Kidney (tissue), 14 donors: Measurements from ENCODE around the gene KRT2. TPM values are rescaled to one million over a fixed set of nuclear protein-coding genes. Genes with fewer than 3 reads are reported as not detected.

Experiments
- DNase-seq, 5 donors: peaks; one replicate each; pipeline ENCODE4 v3.0.0-alpha.2; 2013 to 2020
- FAIRE-seq: peaks from 2 replicates; lab custom pipeline; 2012; peaks lifted over from hg19 to GRCh38; lab: Jason Lieb, UNC
- H3K27ac ChIP-seq, 2 donors: one replicate each; pipeline ENCODE4 v1.7.0; 2013; ENCODE audit warnings: low read depth in 2 of 2, low read length in 2 of 2, inconsistent platforms in 1 of 2
- H3K27me3 ChIP-seq: one replicate; pipeline ENCODE4 v1.7.1; 2013; ENCODE audit warnings: low read length, inconsistent platforms; ENCODE audit not compliant: control insufficient read depth, insufficient read depth
- H3K36me3 ChIP-seq, 3 donors: one replicate each; pipeline versions ENCODE4 v1.7.0 to v1.7.1; 2013; ENCODE audit warnings: low read length in 3 of 3, control low read depth in 1 of 3, inconsistent platforms in 1 of 3; ENCODE audit not compliant: insufficient read depth in 3 of 3, control insufficient read depth in 2 of 3
- H3K4me1 ChIP-seq, 3 donors: one replicate each; pipeline versions ENCODE4 v1.7.0 to v1.7.1; 2013; ENCODE audit warnings: low read length in 3 of 3, inconsistent platforms in 1 of 3, low read depth in 1 of 3; ENCODE audit not compliant: control insufficient read depth in 2 of 3, insufficient read depth in 2 of 3
- H3K4me3 ChIP-seq, 3 donors: one replicate each; pipeline versions ENCODE4 v1.7.0 to v1.8.1; 2013; ENCODE audit warnings: low read length in 3 of 3, control low read depth in 1 of 3, inconsistent platforms in 1 of 3
- H3K9ac ChIP-seq, 3 donors: one replicate each; pipeline versions ENCODE4 v1.7.0 to v1.7.1; 2013; ENCODE audit warnings: low read length in 3 of 3, control low read depth in 1 of 3, inconsistent platforms in 1 of 3
- H3K9me3 ChIP-seq, 3 donors: one replicate each; pipeline versions ENCODE4 v1.7.0 to v1.7.1; 2013; ENCODE audit warnings: low read length in 3 of 3, control low read depth in 1 of 3, inconsistent platforms in 1 of 3; ENCODE audit not compliant: control insufficient read depth in 2 of 3, insufficient read depth in 1 of 3
- intact Hi-C: fragments of 100-400 bp; cut with DNase I; formaldehyde crosslinking; loops from one replicate; pipeline ENCODE4 v1.11.1; 2022
- polyA plus RNA-seq: library from polyadenylated mRNA; stranded (reverse); fragments of 350-450 nt; fragmentation: Illumina TruSeq; extraction: RNeasy Lipid Tissue Mini Kit (QIAGEN cat#74804); gene quantifications from one replicate; pipeline ENCODE4 v1.2.3, GENCODE V29; 2014; ENCODE audit warnings: low read depth, low replicate concordance; ENCODE audit not compliant: insufficient read depth
- total RNA-seq: library from RNA; stranded (reverse); fragmentation: NEBNext Ultra II Directional; extraction: Animal tissue kit (Norgen Biotek cat#: 25700); gene quantifications from one replicate; pipeline ENCODE4 v1.2.1, GENCODE V29; 2021
- TF ChIP-seq, protein P1 (sequence below): IDR thresholded peaks from 3 replicates; pipeline ENCODE4 v1.5.1; 2012; ENCODE audit warnings: mild to moderate bottlenecking, moderate library complexity, borderline replicate concordance; ENCODE audit not compliant: insufficient read depth; ENCODE audit errors: extremely low read depth
- donor health status: control.
- donor health status: control.
- donor health status: control.
- donor health status: control.
- donor health status: control.
- donor health status: DM: yes; HTN: yes; CAD: no.
- donor health status: Normal renal cell carcinoma (clear cell type).

KRT2 gene
- total and polyA plus RNA-seq, 2 donors from 2014 or later: not detected

GRCh38 chr12:52636592-52637258 lies 15.3 kb downstream of the KRT2 start:
- no peak overlapping the region for H3K9ac ChIP-seq
- FAIRE-seq (no peak), DNase-seq (peak in 1 of 5 donors; percentile 1)
- no peaks in the 10 kb centered on the region for H3K27me3 ChIP-seq
- H3K27ac ChIP-seq: no peak overlapping the region
- H3K9me3 ChIP-seq: no peaks in the 10 kb centered on the region
- TF ChIP-seq, protein P1, sequence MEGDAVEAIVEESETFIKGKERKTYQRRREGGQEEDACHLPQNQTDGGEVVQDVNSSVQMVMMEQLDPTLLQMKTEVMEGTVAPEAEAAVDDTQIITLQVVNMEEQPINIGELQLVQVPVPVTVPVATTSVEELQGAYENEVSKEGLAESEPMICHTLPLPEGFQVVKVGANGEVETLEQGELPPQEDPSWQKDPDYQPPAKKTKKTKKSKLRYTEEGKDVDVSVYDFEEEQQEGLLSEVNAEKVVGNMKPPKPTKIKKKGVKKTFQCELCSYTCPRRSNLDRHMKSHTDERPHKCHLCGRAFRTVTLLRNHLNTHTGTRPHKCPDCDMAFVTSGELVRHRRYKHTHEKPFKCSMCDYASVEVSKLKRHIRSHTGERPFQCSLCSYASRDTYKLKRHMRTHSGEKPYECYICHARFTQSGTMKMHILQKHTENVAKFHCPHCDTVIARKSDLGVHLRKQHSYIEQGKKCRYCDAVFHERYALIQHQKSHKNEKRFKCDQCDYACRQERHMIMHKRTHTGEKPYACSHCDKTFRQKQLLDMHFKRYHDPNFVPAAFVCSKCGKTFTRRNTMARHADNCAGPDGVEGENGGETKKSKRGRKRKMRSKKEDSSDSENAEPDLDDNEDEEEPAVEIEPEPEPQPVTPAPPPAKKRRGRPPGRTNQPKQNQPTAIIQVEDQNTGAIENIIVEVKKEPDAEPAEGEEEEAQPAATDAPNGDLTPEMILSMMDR: no peak
- no peaks in the 10 kb centered on the region for H3K4me1 ChIP-seq
- intact Hi-C loops: no loop called here
- no peaks in the 10 kb centered on the region for H3K36me3 ChIP-seq
- no peak overlapping the region for H3K4me3 ChIP-seq

DNA sequence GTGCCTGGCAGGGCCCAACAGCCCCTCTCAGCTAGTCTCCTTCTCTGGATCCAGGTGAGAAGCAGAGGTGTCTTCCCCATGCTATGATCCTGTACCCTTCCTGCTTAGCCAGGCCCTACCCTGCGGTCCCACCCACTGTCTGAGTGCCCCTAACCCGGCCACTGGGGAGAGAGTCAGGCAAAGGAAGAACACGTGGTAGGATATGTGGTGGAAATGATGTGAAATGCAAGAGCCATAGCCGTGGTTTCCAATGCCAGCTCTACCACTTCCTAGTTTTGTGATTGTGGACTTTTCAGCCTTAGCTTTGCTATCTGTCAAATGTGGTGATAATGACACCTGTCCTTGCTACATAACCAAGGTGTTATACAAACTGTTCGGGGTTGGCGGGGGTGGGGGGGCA lies 15.8 kb downstream of the KRT2 start:
- FAIRE-seq: no peak
- no peaks in the 10 kb centered on the region for H3K27me3 ChIP-seq
- H3K4me1 ChIP-seq: no peaks in the 10 kb centered on the region
- H3K4me3 ChIP-seq: no peak overlapping the region
- TF ChIP-seq, protein P1: no peak
- peak in 2 of 5 donors; percentile 1 to 5 for DNase-seq
- H3K27ac ChIP-seq: no peak overlapping the region
- intact Hi-C loops: no loop called here
- H3K9ac ChIP-seq: no peak overlapping the region
- no peaks in the 10 kb centered on the region for H3K9me3 ChIP-seq
- no peaks in the 10 kb centered on the region for H3K36me3 ChIP-seq

DNA sequence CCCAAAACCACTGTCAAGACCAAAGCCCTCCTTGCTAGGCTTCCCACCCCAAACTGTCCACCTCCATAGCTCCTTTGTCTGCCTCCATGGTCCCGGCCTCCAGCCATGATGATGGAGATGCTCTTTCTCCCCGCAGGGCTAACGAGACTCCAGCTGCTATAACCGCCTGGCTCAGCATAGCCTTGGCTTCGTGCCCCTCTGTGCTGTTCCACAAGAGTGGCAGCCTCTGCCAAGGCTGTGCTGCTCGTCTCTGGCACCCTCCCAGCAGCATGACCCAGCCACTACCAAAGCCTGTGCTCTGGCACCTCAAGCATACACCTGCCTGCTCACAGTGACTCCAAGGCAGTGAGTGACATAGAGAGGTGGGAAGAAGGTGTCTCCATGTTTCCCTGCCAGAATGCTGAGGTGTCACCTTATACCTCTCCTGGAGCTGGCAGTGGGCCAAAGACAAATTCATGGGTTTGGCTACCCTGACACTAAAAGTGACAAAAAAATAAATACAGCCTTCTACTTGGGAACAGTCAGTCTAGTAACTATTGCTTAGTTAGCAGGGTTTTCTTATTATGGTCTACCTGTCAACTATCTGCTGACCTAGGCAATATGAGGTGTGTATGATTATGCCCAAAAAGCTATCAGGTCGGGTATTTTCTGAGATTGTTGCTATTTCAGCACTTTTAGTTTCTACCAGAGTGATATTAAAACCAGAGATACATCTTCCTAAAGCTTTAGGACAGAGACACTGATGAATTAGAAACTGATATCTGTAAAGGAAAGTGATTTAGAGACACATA lies 17.6 kb downstream of the KRT2 start:
- no peaks in the 10 kb centered on the region for H3K9me3 ChIP-seq
- no peak overlapping the region for H3K27ac ChIP-seq
- intact Hi-C loops: no loop called here
- H3K4me1 ChIP-seq: no peaks in the 10 kb centered on the region
- no peaks in the 10 kb centered on the region for H3K27me3 ChIP-seq
- FAIRE-seq: no peak
- H3K9ac ChIP-seq: no peak overlapping the region
- no peaks in the 10 kb centered on the region for H3K36me3 ChIP-seq
- TF ChIP-seq, protein P1: no peak
- DNase-seq: peak in 2 of 5 donors; percentile 3 to 18
- no peak overlapping the region for H3K4me3 ChIP-seq
